Measurements from ENCODE around the gene ACSM2A. TPM values are rescaled to one million over a fixed set of nuclear protein-coding genes. Genes with fewer than 3 reads are reported as not detected.
"Not testable (repeated sequence)": the region's sequence is repeated elsewhere in the genome, so short reads cannot be mapped to it uniquely, and the experiment has no call there.

ACSM2A gene
- total RNA-seq, 1 experiment from 2014 or later: not detected

- not testable (repeated sequence) for H3K27ac Mint-ChIP-seq; H3K4ac ChIP-seq (ENCODE audit: low read depth, low read length); H3K27ac ChIP-seq (ENCODE audit: insufficient read length, low read depth, low read length); H3K56ac ChIP-seq (ENCODE audit: insufficient read length, low read depth, low read length); H3K27me3 Mint-ChIP-seq (ENCODE audit: low read depth); DNase-seq; H3K79me2 ChIP-seq (ENCODE audit: insufficient read depth, low read length); H2AK5ac ChIP-seq (ENCODE audit: insufficient read length, low read length); H4K8ac ChIP-seq (replicated peaks; ENCODE audit: insufficient read length, low read depth, low read length); H3K9ac ChIP-seq (ENCODE audit: extremely low read depth, insufficient read length, low read length); H3K4me1 ChIP-seq (ENCODE audit: insufficient read depth, low read length); H3K4me3 Mint-ChIP-seq; H2BK15ac ChIP-seq (ENCODE audit: low read depth, low read length); H3K9me3 ChIP-seq (ENCODE audit: control insufficient read depth, low read depth, low read length); H3K18ac ChIP-seq (ENCODE audit: insufficient read length, low read depth, low read length); H3K79me1 ChIP-seq (ENCODE audit: insufficient read depth, low read depth, low read length, poor library complexity, severe bottlenecking); H3K23ac ChIP-seq (ENCODE audit: insufficient read length, low read depth, low read length); H3K4me1 Mint-ChIP-seq; H3K27me3 ChIP-seq (ENCODE audit: insufficient read depth, low read length); H2BK20ac ChIP-seq (ENCODE audit: low read depth, low read length, poor library complexity, severe bottlenecking); H4K5ac ChIP-seq (ENCODE audit: insufficient read length, low read depth, low read length); H2BK12ac ChIP-seq (ENCODE audit: insufficient read length, low read depth, low read length); H2BK120ac ChIP-seq (ENCODE audit: low read depth, low read length, poor library complexity, severe bottlenecking); H2AFZ ChIP-seq (ENCODE audit: low read length); H3K14ac ChIP-seq (ENCODE audit: insufficient read depth, low read length); H2BK5ac ChIP-seq (ENCODE audit: insufficient read length, low read length); H4K91ac ChIP-seq (ENCODE audit: insufficient read length, low read depth, low read length); H3T11ph ChIP-seq (ENCODE audit: low read length); H4K20me1 ChIP-seq (ENCODE audit: control insufficient read depth, insufficient read depth, insufficient read length); H3K36me3 Mint-ChIP-seq (ENCODE audit: insufficient read depth in 1 of 3, low read depth in 3 of 3); H3K23me2 ChIP-seq (ENCODE audit: insufficient read length, low read depth, low read length, poor library complexity, severe bottlenecking); H3K4me2 ChIP-seq (ENCODE audit: insufficient read depth, insufficient read length, low read length)
- H3K9me3 Mint-ChIP-seq: peaks cover 9 to 60% of the 10 kb centered on the region in 2 experiments
These were observed 17.6 kb downstream of the ACSM2A start for GRCh38 chr16:20468954-20469353.

- not testable (repeated sequence) for H3K4me2 ChIP-seq (ENCODE audit: insufficient read depth, insufficient read length, low read length); H3K4ac ChIP-seq (ENCODE audit: low read depth, low read length); H3K18ac ChIP-seq (ENCODE audit: insufficient read length, low read depth, low read length); H3K4me1 ChIP-seq (ENCODE audit: insufficient read depth, low read length); H3K9me3 ChIP-seq (ENCODE audit: control insufficient read depth, low read depth, low read length); H3K27me3 ChIP-seq (ENCODE audit: insufficient read depth, low read length); H3K79me2 ChIP-seq (ENCODE audit: insufficient read depth, low read length); H4K20me1 ChIP-seq (ENCODE audit: control insufficient read depth, insufficient read depth, insufficient read length); H3K56ac ChIP-seq (ENCODE audit: insufficient read length, low read depth, low read length); H2BK15ac ChIP-seq (ENCODE audit: low read depth, low read length); H2BK120ac ChIP-seq (ENCODE audit: low read depth, low read length, poor library complexity, severe bottlenecking); DNase-seq; H3K23me2 ChIP-seq (ENCODE audit: insufficient read length, low read depth, low read length, poor library complexity, severe bottlenecking); H2BK12ac ChIP-seq (ENCODE audit: insufficient read length, low read depth, low read length); H4K91ac ChIP-seq (ENCODE audit: insufficient read length, low read depth, low read length); H3K4me3 Mint-ChIP-seq; H3K36me3 Mint-ChIP-seq (ENCODE audit: insufficient read depth in 1 of 3, low read depth in 3 of 3); H3T11ph ChIP-seq (ENCODE audit: low read length); H4K8ac ChIP-seq (replicated peaks; ENCODE audit: insufficient read length, low read depth, low read length); H2AFZ ChIP-seq (ENCODE audit: low read length); H2BK20ac ChIP-seq (ENCODE audit: low read depth, low read length, poor library complexity, severe bottlenecking); H3K27me3 Mint-ChIP-seq (ENCODE audit: low read depth); H3K9ac ChIP-seq (ENCODE audit: extremely low read depth, insufficient read length, low read length); H3K4me1 Mint-ChIP-seq; H2AK5ac ChIP-seq (ENCODE audit: insufficient read length, low read length); H3K14ac ChIP-seq (ENCODE audit: insufficient read depth, low read length); H3K27ac Mint-ChIP-seq; H3K27ac ChIP-seq (ENCODE audit: insufficient read length, low read depth, low read length); H3K79me1 ChIP-seq (ENCODE audit: insufficient read depth, low read depth, low read length, poor library complexity, severe bottlenecking); H2BK5ac ChIP-seq (ENCODE audit: insufficient read length, low read length); H3K23ac ChIP-seq (ENCODE audit: insufficient read length, low read depth, low read length); H4K5ac ChIP-seq (ENCODE audit: insufficient read length, low read depth, low read length)
- WGBS (ENCODE audit: extremely low coverage, insufficient read length, low lambda C conversion rate): no CpG with 5 or more reads among the region's 2 CpGs
- peaks cover 17 to 58% of the 10 kb centered on the region in 2 experiments for H3K9me3 Mint-ChIP-seq
These were observed 18.6 kb downstream of the ACSM2A start for GRCh38 chr16:20469930-20470329.
